Activated gamma-delta T cell (primary cell): ENCODE data around the gene FOXL1.

Experiments used
- DNase-seq: peaks from one replicate; lab custom pipeline; 2025; lab: John Stamatoyannopoulos, UW

FOXL1 gene

GRCh38 chr16:86631444-86631843 is 53.1 kb downstream of the FOXL1 start:
- no peak for DNase-seq
